Keratinocyte (primary cell): ENCODE results near the gene ANKDD1B. TPM values are rescaled to one million over a fixed set of nuclear protein-coding genes. Genes with fewer than 3 reads are reported as not detected.

Experiments used
- DNase-seq: peaks from one replicate; pipeline ENCODE4 v3.0.0-alpha.2; 2011; ENCODE audit warnings: low read depth, missing footprints, low spot score
- FAIRE-seq: peaks from 2 replicates; lab custom pipeline; 2011; peaks lifted over from hg19 to GRCh38; lab: Jason Lieb, UNC
- H2AFZ ChIP-seq: 2 replicates; pipeline ENCODE4 v1.6.0; 2012; ENCODE audit warnings: low read length, control low read depth, inconsistent platforms; ENCODE audit not compliant: control insufficient read depth
- H3K27ac ChIP-seq: 2 replicates; pipeline ENCODE4 v1.5.1; 2011; ENCODE audit warnings: low read length; ENCODE audit not compliant: control insufficient read depth, insufficient read depth
- H3K27me3 ChIP-seq: 3 replicates; pipeline ENCODE4 v1.6.0; 2011; ENCODE audit warnings: low read length; ENCODE audit not compliant: control insufficient read depth, insufficient read depth; ENCODE audit errors: extremely low read depth
- H3K36me3 ChIP-seq, 2 experiments: 2 replicates in 1 of 2; 3 replicates in 1 of 2; pipeline ENCODE4 v1.5.1; 2011; ENCODE audit warnings: low read length in 2 of 2, mild to moderate bottlenecking in 1 of 2; ENCODE audit not compliant: control insufficient read depth in 2 of 2, insufficient read depth in 2 of 2; ENCODE audit errors: extremely low read depth in 1 of 2
- H3K4me1 ChIP-seq: 3 replicates; pipeline ENCODE4 v1.5.1; 2011; ENCODE audit warnings: low read length; ENCODE audit not compliant: control insufficient read depth, insufficient read depth; ENCODE audit errors: extremely low read depth
- H3K4me2 ChIP-seq: 3 replicates; pipeline ENCODE4 v1.6.0; 2011; ENCODE audit warnings: low read depth, low read length; ENCODE audit not compliant: control insufficient read depth, insufficient read depth; ENCODE audit errors: extremely low read depth
- H3K4me3 ChIP-seq, 3 experiments: fragments of 200-600 bp in 1 of 3; sonication (generic) in 1 of 3; 2 replicates in 2 of 3; 3 replicates in 1 of 3; pipeline ENCODE4 v1.5.1; 2011 to 2016; ENCODE audit warnings: low read length in 3 of 3, mild to moderate bottlenecking in 3 of 3, control low read depth in 2 of 3, inconsistent platforms in 1 of 3, low read depth in 1 of 3, mixed read lengths in 1 of 3, mixed run types in 1 of 3, moderate library complexity in 1 of 3; ENCODE audit not compliant: control insufficient read depth in 2 of 3, insufficient read depth in 2 of 3; ENCODE audit errors: extremely low read depth in 1 of 3
- H3K79me2 ChIP-seq: 2 replicates; pipeline ENCODE4 v1.6.0; 2012; ENCODE audit warnings: low read length; ENCODE audit not compliant: control insufficient read depth, insufficient read depth
- H3K9ac ChIP-seq: 3 replicates; pipeline ENCODE4 v1.6.0; 2011; ENCODE audit warnings: low read length; ENCODE audit not compliant: control insufficient read depth, insufficient read depth; ENCODE audit errors: extremely low read depth
- H3K9me1 ChIP-seq: 3 replicates; pipeline ENCODE4 v1.6.0; 2011; ENCODE audit warnings: low read length; ENCODE audit not compliant: control insufficient read depth, insufficient read depth; ENCODE audit errors: extremely low read depth
- H3K9me3 ChIP-seq: 2 replicates; pipeline ENCODE4 v1.5.1; 2012; ENCODE audit warnings: low read depth, low read length; ENCODE audit not compliant: control insufficient read depth
- H4K20me1 ChIP-seq: 3 replicates; pipeline ENCODE4 v1.6.0; 2011; ENCODE audit warnings: low read length; ENCODE audit not compliant: control insufficient read depth, insufficient read depth; ENCODE audit errors: extremely low read depth
- EZH2 ChIP-seq: IDR thresholded peaks from one replicate; pipeline ENCODE4 v1.6.1; 2012; ENCODE audit warnings: inconsistent platforms, mild to moderate bottlenecking, low read length, moderate library complexity
- dilution Hi-C: fragments of 300-500 bp; cut with MboI; formaldehyde crosslinking; loops from one replicate; pipeline ENCODE4 v1.7.0; 2020; ENCODE audit warnings: low sequenced_read_pairs; ENCODE audit not compliant: extremely low pct_ligation_motif_present
- polyA plus RNA-seq, 5 experiments: library from polyadenylated mRNA; depleted of rRNA in 3 of 5; stranded (reverse) in 3 of 5; stranded (forward) in 1 of 5; unstranded in 1 of 5; fragments of >200 nt; gene quantifications; 1 replicate in 1 of 5; 2 replicates in 3 of 5; 3 replicates in 1 of 5; pipeline versions ENCODE4 v1.2.1 to v1.2.3, GENCODE V29; 2011 to 2012; ENCODE audit warnings: missing spikeins in 2 of 5, low read depth in 1 of 5, low replicate concordance in 1 of 5
- TF ChIP-seq, protein P1 (sequence below), 3 experiments: IDR thresholded peaks in 1 of 3; conservative IDR thresholded peaks in 1 of 3; optimal IDR thresholded peaks in 1 of 3; 2 replicates in 2 of 3; 3 replicates in 1 of 3; pipeline versions ENCODE3 to v1.5.1; 2011; ENCODE audit warnings: low read length in 3 of 3, mild to moderate bottlenecking in 3 of 3, moderate library complexity in 2 of 3, control low read depth in 1 of 3, inconsistent platforms in 1 of 3; ENCODE audit not compliant: insufficient read depth in 2 of 3; ENCODE audit errors: extremely low read depth in 1 of 3

ANKDD1B gene
- polyA plus RNA-seq, 1 donor (not counting 4 experiments of a cell fraction or from before 2014, with no cell fraction given) = 1.1 TPM

DNA sequence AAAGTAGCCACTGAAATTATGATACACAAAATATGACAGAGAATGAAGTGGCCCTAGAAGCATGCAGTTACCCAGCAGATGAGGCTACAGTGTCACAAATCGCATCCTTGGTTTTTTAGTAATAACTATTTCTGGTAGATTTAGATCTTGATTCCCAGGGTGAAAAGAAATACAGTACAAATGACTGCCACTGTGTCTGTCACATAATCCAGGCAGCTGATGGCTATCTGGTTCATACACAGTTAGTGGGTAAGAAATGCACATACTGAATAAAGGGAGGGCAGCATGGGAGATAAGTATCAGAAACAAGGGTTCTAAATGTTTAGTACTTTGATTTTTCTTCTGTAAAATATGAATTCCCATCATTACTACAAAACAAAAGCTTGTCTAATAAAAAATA is 64.5 kb downstream of the ANKDD1B start:
- H3K9ac ChIP-seq = no peak overlapping the region
- dilution Hi-C loops = no loop called here
- H3K36me3 ChIP-seq = peaks cover 2 to 9% of the 10 kb centered on the region in 2 experiments
- peaks cover under 1% of the 10 kb centered on the region for H3K4me1 ChIP-seq
- FAIRE-seq (no peak), DNase-seq (no peak)
- TF ChIP-seq, protein P1, sequence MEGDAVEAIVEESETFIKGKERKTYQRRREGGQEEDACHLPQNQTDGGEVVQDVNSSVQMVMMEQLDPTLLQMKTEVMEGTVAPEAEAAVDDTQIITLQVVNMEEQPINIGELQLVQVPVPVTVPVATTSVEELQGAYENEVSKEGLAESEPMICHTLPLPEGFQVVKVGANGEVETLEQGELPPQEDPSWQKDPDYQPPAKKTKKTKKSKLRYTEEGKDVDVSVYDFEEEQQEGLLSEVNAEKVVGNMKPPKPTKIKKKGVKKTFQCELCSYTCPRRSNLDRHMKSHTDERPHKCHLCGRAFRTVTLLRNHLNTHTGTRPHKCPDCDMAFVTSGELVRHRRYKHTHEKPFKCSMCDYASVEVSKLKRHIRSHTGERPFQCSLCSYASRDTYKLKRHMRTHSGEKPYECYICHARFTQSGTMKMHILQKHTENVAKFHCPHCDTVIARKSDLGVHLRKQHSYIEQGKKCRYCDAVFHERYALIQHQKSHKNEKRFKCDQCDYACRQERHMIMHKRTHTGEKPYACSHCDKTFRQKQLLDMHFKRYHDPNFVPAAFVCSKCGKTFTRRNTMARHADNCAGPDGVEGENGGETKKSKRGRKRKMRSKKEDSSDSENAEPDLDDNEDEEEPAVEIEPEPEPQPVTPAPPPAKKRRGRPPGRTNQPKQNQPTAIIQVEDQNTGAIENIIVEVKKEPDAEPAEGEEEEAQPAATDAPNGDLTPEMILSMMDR (optimal IDR thresholded peaks at IDR 0.05 in 1 of 3, IDR thresholded peaks at IDR 0.05 in 1 of 3, conservative IDR thresholded peaks at IDR 0.05 in 1 of 3; ENCODE audit: extremely low read depth in 1 of 3, insufficient read depth in 2 of 3, low read length in 3 of 3) = no peak
- TF ChIP-seq EZH2 = no peak
- no peak overlapping the region for H3K4me3 ChIP-seq
- H3K27me3 ChIP-seq = no peaks in the 10 kb centered on the region
- H4K20me1 ChIP-seq = no peaks in the 10 kb centered on the region
- no peaks in the 10 kb centered on the region for H3K9me3 ChIP-seq
- H3K9me1 ChIP-seq = no peaks in the 10 kb centered on the region
- no peak overlapping the region for H2AFZ ChIP-seq
- no peak overlapping the region for H3K4me2 ChIP-seq
- H3K79me2 ChIP-seq = no peaks in the 10 kb centered on the region
- no peak overlapping the region for H3K27ac ChIP-seq

DNA sequence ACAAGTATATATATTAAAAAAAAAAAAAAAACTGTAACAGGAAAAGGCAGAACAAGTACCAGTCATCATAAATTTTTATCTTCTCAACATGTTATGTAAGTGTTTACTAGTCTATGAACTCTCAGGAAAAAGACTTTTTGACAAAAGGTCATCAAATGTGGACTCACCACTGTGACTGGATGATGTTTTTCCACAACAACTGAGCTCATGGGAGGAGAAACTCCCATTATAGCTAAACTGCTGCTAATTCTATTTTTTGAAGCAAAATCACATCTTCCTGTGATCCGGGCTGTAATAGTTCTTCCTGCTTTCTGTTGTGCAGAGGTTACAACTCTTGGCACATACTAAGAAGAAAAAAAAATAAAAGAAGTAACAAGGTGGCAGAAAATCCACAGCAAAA is 66.4 kb downstream of the ANKDD1B start:
- no peak for TF ChIP-seq EZH2
- TF ChIP-seq, protein P1 (optimal IDR thresholded peaks at IDR 0.05 in 1 of 3, IDR thresholded peaks at IDR 0.05 in 1 of 3, conservative IDR thresholded peaks at IDR 0.05 in 1 of 3; ENCODE audit: extremely low read depth in 1 of 3, insufficient read depth in 2 of 3, low read length in 3 of 3) = no peak
- Histone ChIP-seq H3K9me3 (no peaks in the 10 kb centered on the region), H3K79me2 (no peaks in the 10 kb centered on the region), H4K20me1 (no peaks in the 10 kb centered on the region), H3K9ac (no peak overlapping the region), H2AFZ (no peak overlapping the region), H3K27ac (no peak overlapping the region), H3K4me1 (peaks cover 5% of the 10 kb centered on the region), H3K27me3 (no peaks in the 10 kb centered on the region), H3K36me3 (peaks cover 2 to 5% of the 10 kb centered on the region in 2 experiments), H3K4me3 (no peak overlapping the region), H3K4me2 (no peak overlapping the region), H3K9me1 (no peaks in the 10 kb centered on the region)
- dilution Hi-C loops = no loop called here
- DNase-seq (no peak), FAIRE-seq (no peak)
